OCI-LY3 (cell line): Measurements from ENCODE around the gene CNNM2.

Experiments
- H2AFZ ChIP-seq: fragments of 200-600, 300-600 bp; shearing (Covaris generic); 2 replicates; pipeline ENCODE4 v1.6.0; 2014; ENCODE audit warnings: antibody characterized with exemption, low read depth, low read length
- H3K27ac ChIP-seq: fragments of 200-600, 300-600 bp; sonication (generic); 2 replicates; pipeline ENCODE4 v1.5.1; 2014; ENCODE audit warnings: mild to moderate bottlenecking, low read length, moderate library complexity, mixed read lengths
- H3K27me3 ChIP-seq: fragments of 200-600, 300-600 bp; sonication (generic); 2 replicates; pipeline ENCODE4 v1.6.1; 2014; ENCODE audit warnings: low read depth, low read length, mixed read lengths
- H3K36me3 ChIP-seq: fragments of 200-600, 300-600 bp; sonication (generic); replicated peaks from 2 replicates; pipeline ENCODE3; 2014; ENCODE audit warnings: low read depth, low read length, mixed read lengths
- H3K4me1 ChIP-seq: fragments of 300-600, 200-600 bp; sonication (generic); 2 replicates; pipeline ENCODE4 v1.6.1; 2014; ENCODE audit warnings: low read length, mixed read lengths
- H3K4me2 ChIP-seq: fragments of 200-600, 300-600 bp; sonication (generic); 2 replicates; pipeline ENCODE4 v1.6.1; 2014; ENCODE audit warnings: low read length, mixed read lengths
- H3K4me3 ChIP-seq: fragments of 300-600, 200-600 bp; sonication (generic); 2 replicates; pipeline ENCODE4 v1.5.1; 2014; ENCODE audit warnings: antibody characterized with exemption, mild to moderate bottlenecking, low read length, moderate library complexity
- H3K79me2 ChIP-seq: fragments of 300-600, 200-600 bp; shearing (Covaris generic); 2 replicates; pipeline ENCODE4 v1.6.1; 2014; ENCODE audit warnings: mild to moderate bottlenecking, low read length, mixed read lengths
- H3K9ac ChIP-seq: fragments of 300-600, 200-600 bp; shearing (Covaris generic); 2 replicates; pipeline ENCODE4 v1.6.0; 2014; ENCODE audit warnings: mild to moderate bottlenecking, low read length, moderate library complexity
- H3K9me3 ChIP-seq: fragments of 200-600, 300-600 bp; shearing (Covaris generic); 2 replicates; pipeline ENCODE4 v1.6.1; 2014; ENCODE audit warnings: low read length, mixed read lengths; ENCODE audit not compliant: insufficient read depth
- H4K20me1 ChIP-seq: fragments of 200-600, 300-600 bp; sonication (generic); 2 replicates; pipeline ENCODE4 v1.6.1; 2016; ENCODE audit warnings: low read length, mixed read lengths; ENCODE audit not compliant: insufficient read depth
- EZH2phosphoT487 ChIP-seq: fragments of 200-600 bp; shearing (Covaris generic); IDR thresholded peaks from 2 replicates; pipeline ENCODE4 v1.6.1; 2018; ENCODE audit warnings: antibody characterized with exemption, mixed run types, low read depth
- TF ChIP-seq, protein P1 (sequence below): fragments of 200-600, 300-600 bp; sonication (generic); IDR thresholded peaks from 2 replicates; pipeline ENCODE4 v1.5.1; 2014; ENCODE audit warnings: antibody characterized with exemption, low read length, low read depth

The CNNM2 gene

DNA sequence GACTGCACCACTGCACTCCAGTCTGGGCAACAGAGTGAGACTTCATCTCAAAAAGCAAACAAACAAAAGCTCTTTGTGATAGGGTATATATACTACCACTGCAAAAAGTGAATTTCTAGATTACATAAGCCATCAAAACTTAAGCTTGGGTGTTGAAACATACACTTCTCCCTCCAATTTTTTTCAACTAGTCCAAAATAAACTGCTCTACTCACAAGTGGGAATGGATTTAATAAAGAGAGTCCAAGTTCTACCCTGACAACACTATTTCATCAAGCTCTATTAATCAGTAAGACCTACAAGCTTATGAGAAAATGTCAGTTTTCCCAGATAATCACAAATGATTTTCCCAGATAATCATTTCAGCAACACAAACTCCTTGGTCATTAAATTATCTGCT lies 192.3 kb downstream of the CNNM2 start:
- Histone ChIP-seq H3K9me3 (no peaks in the 10 kb centered on the region), H3K79me2 (no peaks in the 10 kb centered on the region), H4K20me1 (0 out of 2 replicates have a peak, but pooled peaks cover 3% of the 10 kb centered on the region), H3K4me1 (peaks cover 21% of the 10 kb centered on the region), H2AFZ (no peak overlapping the region), H3K9ac (no peak overlapping the region), H3K27ac (no peak overlapping the region), H3K36me3 (no peaks in the 10 kb centered on the region), H3K4me2 (no peak overlapping the region), H3K27me3 (no peaks in the 10 kb centered on the region), H3K4me3 (no peak overlapping the region)
- TF ChIP-seq EZH2phosphoT487 = no peak
- TF ChIP-seq, protein P1, sequence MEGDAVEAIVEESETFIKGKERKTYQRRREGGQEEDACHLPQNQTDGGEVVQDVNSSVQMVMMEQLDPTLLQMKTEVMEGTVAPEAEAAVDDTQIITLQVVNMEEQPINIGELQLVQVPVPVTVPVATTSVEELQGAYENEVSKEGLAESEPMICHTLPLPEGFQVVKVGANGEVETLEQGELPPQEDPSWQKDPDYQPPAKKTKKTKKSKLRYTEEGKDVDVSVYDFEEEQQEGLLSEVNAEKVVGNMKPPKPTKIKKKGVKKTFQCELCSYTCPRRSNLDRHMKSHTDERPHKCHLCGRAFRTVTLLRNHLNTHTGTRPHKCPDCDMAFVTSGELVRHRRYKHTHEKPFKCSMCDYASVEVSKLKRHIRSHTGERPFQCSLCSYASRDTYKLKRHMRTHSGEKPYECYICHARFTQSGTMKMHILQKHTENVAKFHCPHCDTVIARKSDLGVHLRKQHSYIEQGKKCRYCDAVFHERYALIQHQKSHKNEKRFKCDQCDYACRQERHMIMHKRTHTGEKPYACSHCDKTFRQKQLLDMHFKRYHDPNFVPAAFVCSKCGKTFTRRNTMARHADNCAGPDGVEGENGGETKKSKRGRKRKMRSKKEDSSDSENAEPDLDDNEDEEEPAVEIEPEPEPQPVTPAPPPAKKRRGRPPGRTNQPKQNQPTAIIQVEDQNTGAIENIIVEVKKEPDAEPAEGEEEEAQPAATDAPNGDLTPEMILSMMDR = no peak

DNA sequence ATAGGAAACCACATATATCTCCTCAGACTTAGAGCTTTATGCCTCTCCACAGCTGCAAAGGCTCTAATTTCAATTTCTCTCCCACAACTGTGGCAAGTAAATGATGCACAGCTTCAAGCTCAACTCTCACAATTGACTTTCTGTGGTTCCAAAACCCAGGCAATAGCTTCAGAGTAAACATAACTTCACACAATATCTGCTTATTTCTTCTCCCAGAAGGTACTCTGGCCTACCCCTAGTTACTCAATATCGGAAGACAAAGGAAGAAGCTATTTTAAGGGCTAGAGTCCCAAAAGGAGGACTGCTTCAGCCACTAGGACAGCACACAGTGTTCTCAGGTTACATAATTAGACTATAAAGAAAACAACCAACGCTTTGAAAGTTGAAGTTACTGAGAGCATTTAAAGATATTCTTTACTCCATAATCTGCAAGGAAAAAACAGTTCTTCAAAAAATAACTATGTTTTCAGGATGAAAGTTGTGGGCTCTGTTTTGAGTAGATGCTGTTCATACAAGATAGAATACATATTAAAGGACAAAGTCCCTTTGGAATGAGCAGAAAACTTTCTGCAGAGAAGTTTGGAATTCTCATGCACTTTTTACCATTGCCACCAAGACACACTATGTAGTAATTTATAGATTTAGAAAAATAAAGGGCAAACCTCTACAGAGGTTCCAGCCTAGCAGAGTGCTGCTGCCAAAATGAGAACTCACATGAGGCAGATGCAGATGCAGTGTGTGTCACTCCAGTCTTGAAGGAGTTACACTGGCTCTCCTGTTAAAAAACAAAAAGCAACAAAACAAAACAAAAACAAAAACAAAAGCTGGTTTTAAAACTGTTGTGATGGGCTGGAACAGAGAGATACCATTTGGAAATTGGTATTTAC lies 193.2 kb downstream of the CNNM2 start:
- no peaks in the 10 kb centered on the region for H3K79me2 ChIP-seq
- no peak overlapping the region for H3K9ac ChIP-seq
- H3K27me3 ChIP-seq = no peaks in the 10 kb centered on the region
- no peak for TF ChIP-seq EZH2phosphoT487
- TF ChIP-seq, protein P1 = no peak
- 0 out of 2 replicates have a peak, but pooled peaks cover 3% of the 10 kb centered on the region for H4K20me1 ChIP-seq
- no peaks in the 10 kb centered on the region for H3K36me3 ChIP-seq
- H3K9me3 ChIP-seq = no peaks in the 10 kb centered on the region
- peak overlapping the region; percentile 64 for H3K4me2 ChIP-seq
- H3K27ac ChIP-seq = 0 out of 2 replicates have a peak overlapping the region, but pooled peaks have one; percentile 19
- H2AFZ ChIP-seq = no peak overlapping the region
- peaks cover 21% of the 10 kb centered on the region for H3K4me1 ChIP-seq
- H3K4me3 ChIP-seq = 0 out of 2 replicates have a peak overlapping the region, but pooled peaks have one; percentile 21

GRCh38 chr10:103111918-103112877 lies 194.1 kb downstream of the CNNM2 start:
- 0 out of 2 replicates have a peak, but pooled peaks cover 3% of the 10 kb centered on the region for H4K20me1 ChIP-seq
- no peak for TF ChIP-seq EZH2phosphoT487
- TF ChIP-seq, protein P1 = no peak
- H3K9me3 ChIP-seq = no peaks in the 10 kb centered on the region
- H3K36me3 ChIP-seq = no peaks in the 10 kb centered on the region
- H3K4me2 ChIP-seq = peak overlapping the region; percentile 64
- no peaks in the 10 kb centered on the region for H3K27me3 ChIP-seq
- H3K79me2 ChIP-seq = no peaks in the 10 kb centered on the region
- H3K4me3 ChIP-seq = 0 out of 2 replicates have a peak overlapping the region, but pooled peaks have one; percentile 21
- H3K27ac ChIP-seq = peak overlapping the region; percentile 19; the same call in 1 of the 2 replicates
- peaks cover 21% of the 10 kb centered on the region for H3K4me1 ChIP-seq
- no peak overlapping the region for H2AFZ ChIP-seq
- no peak overlapping the region for H3K9ac ChIP-seq
